Measurements from ENCODE around the gene ITGAV.

The ITGAV gene

GRCh38 chr2:186612555-186613440, 22.9 kb downstream of the ITGAV start:
- no peak for DNase-seq (ENCODE audit: low read depth in 2 of 2)

- no peak for DNase-seq (ENCODE audit: low read depth in 2 of 2)
Observed at GRCh38 chr2:186614373-186614772, 24.5 kb downstream of the ITGAV start.

GRCh38 chr2:186617148-186617547, 27.3 kb downstream of the ITGAV start:
- no peak for DNase-seq (ENCODE audit: low read depth in 2 of 2)

GRCh38 chr2:186617771-186618170, 27.9 kb downstream of the ITGAV start:
- DNase-seq (ENCODE audit: low read depth in 2 of 2) = no peak

- DNase-seq (ENCODE audit: low read depth in 2 of 2) = no peak
Observed at GRCh38 chr2:186618696-186619095, 28.8 kb downstream of the ITGAV start.

- DNase-seq (ENCODE audit: low read depth in 2 of 2) = no peak
Observed at GRCh38 chr2:186623084-186623483, 33.2 kb downstream of the ITGAV start.

GRCh38 chr2:186624276-186624675, 34.4 kb downstream of the ITGAV start:
- DNase-seq (ENCODE audit: low read depth in 2 of 2) = no peak

- DNase-seq (ENCODE audit: low read depth in 2 of 2) = no peak
Observed at GRCh38 chr2:186629250-186629996, 39.6 kb downstream of the ITGAV start.

GRCh38 chr2:186632417-186632816, 42.6 kb downstream of the ITGAV start:
- no peak for DNase-seq (ENCODE audit: low read depth in 2 of 2)

GRCh38 chr2:186634701-186635100, 44.8 kb downstream of the ITGAV start:
- no peak for DNase-seq (ENCODE audit: low read depth in 2 of 2)

GRCh38 chr2:186636800-186637496, 47.1 kb downstream of the ITGAV start:
- no peak for DNase-seq (ENCODE audit: low read depth in 2 of 2)

- no peak for DNase-seq (ENCODE audit: low read depth in 2 of 2)
Observed at GRCh38 chr2:186637497-186637800, 47.6 kb downstream of the ITGAV start.

- DNase-seq (ENCODE audit: low read depth in 2 of 2) = no peak
Observed at GRCh38 chr2:186639939-186640338, 50.1 kb downstream of the ITGAV start.

GRCh38 chr2:186641132-186641806, 51.4 kb downstream of the ITGAV start:
- no peak for DNase-seq (ENCODE audit: low read depth in 2 of 2)

GRCh38 chr2:186641807-186642321, 52.0 kb downstream of the ITGAV start:
- DNase-seq (ENCODE audit: low read depth in 2 of 2) = no peak

- no peak for DNase-seq (ENCODE audit: low read depth in 2 of 2)
Observed at GRCh38 chr2:186644791-186645190, 54.9 kb downstream of the ITGAV start.

GRCh38 chr2:186645999-186646398, 56.1 kb downstream of the ITGAV start:
- DNase-seq (ENCODE audit: low read depth in 2 of 2) = no peak

GRCh38 chr2:186648130-186648529, 58.3 kb downstream of the ITGAV start:
- DNase-seq (ENCODE audit: low read depth in 2 of 2) = no peak

GRCh38 chr2:186653511-186653910, 63.7 kb downstream of the ITGAV start:
- DNase-seq (ENCODE audit: low read depth in 2 of 2) = no peak

- DNase-seq (ENCODE audit: low read depth in 2 of 2) = no peak
Observed at GRCh38 chr2:186659383-186659782, 69.5 kb downstream of the ITGAV start.

GRCh38 chr2:186664385-186665043, 74.7 kb downstream of the ITGAV start:
- no peak for DNase-seq (ENCODE audit: low read depth in 2 of 2)
